GM06990 (cell line): ENCODE measurements around the gene INSYN1.

Source experiments
- DNase-seq: peaks from one replicate; pipeline ENCODE4 v3.0.0-alpha.2; 2011; ENCODE audit not compliant: insufficient read length; ENCODE audit errors: extremely low read depth
- H3K27me3 ChIP-seq: replicated peaks from 2 replicates; pipeline ENCODE4 v1.6.0; 2011; ENCODE audit warnings: low read length; ENCODE audit not compliant: control insufficient read depth, insufficient read depth
- H3K36me3 ChIP-seq: 2 replicates; pipeline ENCODE4 v1.5.1; 2011; ENCODE audit warnings: low read length; ENCODE audit not compliant: control insufficient read depth, insufficient read depth
- H3K4me3 ChIP-seq: replicated peaks from 2 replicates; pipeline ENCODE4 v1.5.1; 2011; ENCODE audit warnings: low read depth, mild to moderate bottlenecking, control low read depth, low read length
- CTCF ChIP-seq: IDR thresholded peaks from 2 replicates; pipeline ENCODE4 v1.5.1; 2011; ENCODE audit warnings: low read length, control low read depth, mild to moderate bottlenecking, inconsistent platforms; ENCODE audit not compliant: insufficient read depth, poor library complexity, severe bottlenecking

The INSYN1 gene

DNA sequence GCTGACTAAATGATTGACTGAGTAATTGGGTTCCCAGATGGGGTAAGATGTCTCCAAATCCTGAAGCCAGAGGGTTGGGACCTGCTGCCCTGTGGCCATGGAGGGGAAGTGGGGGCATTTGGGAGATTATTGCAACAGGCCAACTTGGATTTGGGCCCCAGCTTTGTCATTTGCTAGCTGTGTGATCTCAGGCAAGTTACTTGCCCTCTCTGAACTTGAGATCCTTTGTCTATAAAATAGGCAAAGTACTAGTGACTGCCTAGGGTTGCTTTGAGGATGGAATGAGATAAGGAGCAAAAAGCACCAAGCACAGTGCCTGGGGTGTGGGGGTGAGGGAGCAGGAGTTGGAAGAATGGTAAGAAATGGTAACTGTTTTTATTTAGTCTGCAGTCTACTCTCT lies 4.4 kb upstream of the INSYN1 start:
- no peak for TF ChIP-seq CTCF
- Histone ChIP-seq H3K27me3 (peaks cover 9% of the 10 kb centered on the region), H3K4me3 (no peak overlapping the region), H3K36me3 (no peaks in the 10 kb centered on the region)
- no peak for DNase-seq

DNA sequence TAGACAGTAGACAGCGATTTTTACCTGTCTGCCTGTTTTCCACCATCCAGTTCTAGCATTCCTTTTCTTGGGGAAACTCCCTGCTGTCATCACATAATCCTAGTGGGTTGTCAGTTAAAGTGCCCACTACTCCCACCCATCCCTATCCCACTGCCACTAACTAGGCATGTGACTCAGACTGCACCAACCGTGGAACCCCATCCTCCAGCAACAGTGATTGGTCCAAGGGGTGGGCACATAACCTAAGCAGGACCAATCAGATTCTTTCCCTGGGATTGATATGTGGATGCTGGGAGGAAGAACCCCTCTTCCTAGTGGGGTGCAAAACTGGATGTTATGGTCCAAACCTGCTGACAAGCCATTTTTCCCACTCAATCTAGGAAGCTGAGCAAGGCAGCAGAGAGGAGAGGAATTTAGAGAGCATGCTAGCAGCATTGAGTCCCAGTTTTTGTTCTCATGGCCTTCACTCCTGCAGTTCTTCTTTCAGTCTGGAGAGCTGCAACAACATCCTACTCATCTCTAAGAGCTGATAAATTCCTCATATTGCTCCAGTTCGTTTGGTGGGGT lies 3.9 kb upstream of the INSYN1 start:
- DNase-seq: no peak
- H3K36me3 ChIP-seq: no peaks in the 10 kb centered on the region
- no peak overlapping the region for H3K4me3 ChIP-seq
- peaks cover 9% of the 10 kb centered on the region for H3K27me3 ChIP-seq
- no peak for TF ChIP-seq CTCF

DNA sequence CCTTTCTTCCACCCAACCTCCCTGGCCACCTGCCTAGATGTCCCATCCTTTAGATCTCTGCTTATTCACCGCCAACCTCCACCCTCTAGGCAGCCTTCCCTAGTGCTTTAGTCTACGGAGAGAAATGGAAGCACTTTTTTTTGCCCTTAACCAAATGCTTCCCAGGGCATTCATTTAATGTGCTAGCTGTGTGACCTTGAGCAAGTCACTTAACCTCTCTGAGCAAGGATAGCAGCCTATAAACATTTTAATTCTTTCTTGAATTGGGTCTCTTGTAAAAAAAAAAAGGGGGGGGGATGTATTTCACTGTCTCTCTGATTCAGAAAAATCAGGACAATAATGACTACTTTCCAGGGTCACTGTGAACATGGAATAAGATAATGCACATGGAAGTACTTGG lies 3.2 kb upstream of the INSYN1 start:
- no peak for TF ChIP-seq CTCF
- Histone ChIP-seq H3K36me3 (no peaks in the 10 kb centered on the region), H3K27me3 (peaks cover 5% of the 10 kb centered on the region), H3K4me3 (no peak overlapping the region)
- no peak for DNase-seq

GRCh38 chr15:73755946-73756345 lies 2.8 kb upstream of the INSYN1 start:
- TF ChIP-seq CTCF: no peak
- Histone ChIP-seq H3K36me3 (no peaks in the 10 kb centered on the region), H3K27me3 (peaks cover 3% of the 10 kb centered on the region), H3K4me3 (no peak overlapping the region)
- DNase-seq: no peak

DNA sequence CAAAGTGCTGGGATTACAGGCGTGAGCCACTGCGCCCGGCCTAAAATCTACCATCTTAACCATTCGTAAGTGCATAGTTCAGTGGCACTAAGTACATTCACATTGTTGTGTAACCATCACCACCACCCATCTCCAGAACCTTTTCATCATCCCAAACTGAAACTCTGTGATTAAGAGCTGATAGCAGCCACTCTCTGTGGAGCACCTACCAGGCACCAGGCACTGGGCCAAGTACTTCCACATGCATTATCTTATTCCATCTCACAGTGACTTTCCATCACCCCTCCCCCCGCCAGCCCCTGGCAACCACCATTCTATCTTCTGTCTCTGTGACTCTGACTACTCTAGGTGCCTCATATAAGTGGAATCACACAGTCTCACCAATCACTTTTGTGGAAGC lies 2.3 kb upstream of the INSYN1 start:
- no peak for TF ChIP-seq CTCF
- Histone ChIP-seq H3K36me3 (no peaks in the 10 kb centered on the region), H3K27me3 (peaks cover 3% of the 10 kb centered on the region), H3K4me3 (no peak overlapping the region)
- DNase-seq: no peak

DNA sequence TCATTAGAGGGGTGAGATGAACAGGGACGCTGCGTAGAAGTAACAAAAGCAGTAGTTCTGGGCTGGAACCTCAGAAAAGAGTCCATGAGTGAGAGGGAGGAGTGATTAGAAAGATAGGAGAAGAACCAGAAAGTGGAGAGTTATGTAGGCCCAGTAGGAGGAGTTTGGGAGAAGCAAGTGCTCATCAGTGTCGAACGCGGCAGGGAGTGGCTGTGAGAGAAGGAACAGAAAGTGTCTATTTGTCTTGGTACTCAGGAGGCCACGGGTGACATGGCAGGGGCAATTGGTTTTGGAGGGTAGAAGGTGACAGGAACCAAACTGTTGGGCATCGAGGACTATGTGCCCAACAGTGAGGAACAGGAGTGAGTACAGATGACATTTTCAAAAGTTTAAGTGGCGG lies 1.3 kb upstream of the INSYN1 start:
- Histone ChIP-seq H3K36me3 (no peaks in the 10 kb centered on the region), H3K27me3 (peaks cover 3% of the 10 kb centered on the region), H3K4me3 (no peak overlapping the region)
- DNase-seq: no peak
- TF ChIP-seq CTCF: no peak
